Activated CD4-positive, alpha-beta T cell treated with anti-CD3 and anti-CD28 coated beads, Interleukin-2, amount 10 ng/mL, durations not matched to agents 7 days and 5 days (primary cell): ENCODE measurements around the gene LMBRD1. TPM values are rescaled to one million over a fixed set of nuclear protein-coding genes. Genes with fewer than 3 reads are reported as not detected.
"Not testable (repeated sequence)": the region's sequence is repeated elsewhere in the genome, so short reads cannot be mapped to it uniquely, and the experiment has no call there.

ENCODE experiments used
- CTCF ChIA-PET: fragments of 350-600 bp; sonication (Branson Sonifier 250); formaldehyde crosslinking; loops from one replicate; lab custom pipeline; 2021; ENCODE audit warnings: antibody characterized with exemption; lab: Charles Lee
- POLR2A ChIA-PET: fragments of 350-600 bp; sonication (Branson Sonifier 250); formaldehyde crosslinking; loops from one replicate; lab custom pipeline; 2021; ENCODE audit warnings: antibody characterized with exemption; lab: Charles Lee
- DNase-seq: peaks from one replicate; pipeline ENCODE4 v3.0.0-alpha.2; 2020
- H3K27ac Mint-ChIP-seq: one replicate; pipeline ENCODE4 v1.8.0; 2021; ENCODE audit warnings: mild to moderate bottlenecking, moderate library complexity, mixed read lengths
- H3K27me3 Mint-ChIP-seq: one replicate; pipeline ENCODE4 v1.8.0; 2021; ENCODE audit warnings: mixed read lengths
- H3K36me3 Mint-ChIP-seq: one replicate; pipeline ENCODE4 v1.8.0; 2021; ENCODE audit warnings: low read depth, mixed read lengths
- H3K4me1 Mint-ChIP-seq: one replicate; pipeline ENCODE4 v1.8.0; 2021; ENCODE audit warnings: mixed read lengths
- H3K4me3 Mint-ChIP-seq: one replicate; pipeline ENCODE4 v1.8.0; 2021; ENCODE audit warnings: mild to moderate bottlenecking, moderate library complexity, mixed read lengths
- H3K9me3 Mint-ChIP-seq: one replicate; pipeline ENCODE4 v1.8.0; 2021; ENCODE audit warnings: mixed read lengths
- total RNA-seq, 2 experiments: library from RNA; stranded (reverse); gene quantifications; one replicate each; pipeline ENCODE4 v1.2.3, GENCODE V29; 2021

The LMBRD1 gene
- total RNA-seq, 2 experiments from 2014 or later = 23.5 to 30.5 TPM

GRCh38 chr6:69706724-69707123, 90.1 kb downstream of the LMBRD1 start:
- no peak for DNase-seq
- Mint-ChIP-seq H3K4me3 (no peak overlapping the region), H3K4me1 (no peaks in the 10 kb centered on the region), H3K27me3 (no peaks in the 10 kb centered on the region), H3K36me3 (peaks cover 19% of the 10 kb centered on the region), H3K9me3 (no peaks in the 10 kb centered on the region), H3K27ac (no peak overlapping the region)
- CTCF ChIA-PET = no interaction called here
- POLR2A ChIA-PET = no interaction called here

- ChIA-PET POLR2A (no interaction called here), CTCF (no interaction called here)
- Mint-ChIP-seq H3K4me3 (no peak overlapping the region), H3K36me3 (peaks cover 21% of the 10 kb centered on the region), H3K27me3 (no peaks in the 10 kb centered on the region), H3K9me3 (no peaks in the 10 kb centered on the region), H3K4me1 (no peaks in the 10 kb centered on the region), H3K27ac (no peak overlapping the region)
- no peak for DNase-seq
Measured at GRCh38 chr6:69705954-69706353, 90.9 kb downstream of the LMBRD1 start.

GRCh38 chr6:69704916-69705315, 91.9 kb downstream of the LMBRD1 start:
- CTCF ChIA-PET = interaction anchor here (1.9 kb wide), 1 partner anchor 92 kb away, joined by 4 read pairs; the partner anchor contains the start of gene LMBRD1
- POLR2A ChIA-PET = no interaction called here

GRCh38 chr6:69699655-69700054, 97.2 kb downstream of the LMBRD1 start:
- no peaks in the 10 kb centered on the region for H3K9me3 Mint-ChIP-seq
- H3K36me3 Mint-ChIP-seq = peaks cover 30% of the 10 kb centered on the region
- peaks cover 5% of the 10 kb centered on the region for H3K4me1 Mint-ChIP-seq
- DNase-seq = no peak
- ChIA-PET POLR2A (no interaction called here), CTCF (interaction anchor here (0.6 to 0.9 kb wide), 2 partner anchors 13 to 72 kb away, joined by 3 to 4 read pairs; no protein-coding TSS in a partner anchor)
- no peak overlapping the region for H3K27ac Mint-ChIP-seq
- no peak overlapping the region for H3K4me3 Mint-ChIP-seq
- H3K27me3 Mint-ChIP-seq = no peaks in the 10 kb centered on the region

More at GRCh38 chr6:69704916-69705315, 91.9 kb downstream of the LMBRD1 start:
- Mint-ChIP-seq H3K27me3 (no peaks in the 10 kb centered on the region), H3K9me3 (no peaks in the 10 kb centered on the region), H3K27ac (no peak overlapping the region), H3K4me3 (no peak overlapping the region), H3K4me1 (no peaks in the 10 kb centered on the region), H3K36me3 (peaks cover 21% of the 10 kb centered on the region)
- no peak for DNase-seq

DNA sequence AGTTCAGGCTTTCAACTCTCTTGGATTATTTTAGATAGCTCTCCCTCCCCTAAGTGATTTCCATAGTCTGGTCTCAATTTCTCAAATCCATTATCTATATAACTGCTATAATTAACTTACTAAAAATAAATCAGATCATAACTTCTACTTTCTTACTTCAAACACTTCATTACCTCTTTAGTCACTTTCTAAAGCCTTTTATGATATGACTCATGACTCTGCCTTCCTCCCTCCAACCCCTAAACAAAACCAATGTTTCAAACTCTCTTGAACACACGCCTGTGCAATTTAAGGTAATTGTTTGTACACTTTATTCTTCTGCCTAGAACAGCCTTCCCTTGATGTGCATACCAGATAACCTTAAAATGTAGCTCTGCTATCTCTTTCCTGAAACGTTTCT, 100.5 kb downstream of the LMBRD1 start:
- ChIA-PET CTCF (interaction anchor here (1.2 kb wide), 1 partner anchor 100 kb away, joined by 3 read pairs; the partner anchor contains the start of gene LMBRD1), POLR2A (no interaction called here)
- H3K27ac Mint-ChIP-seq = no peak overlapping the region

DNA sequence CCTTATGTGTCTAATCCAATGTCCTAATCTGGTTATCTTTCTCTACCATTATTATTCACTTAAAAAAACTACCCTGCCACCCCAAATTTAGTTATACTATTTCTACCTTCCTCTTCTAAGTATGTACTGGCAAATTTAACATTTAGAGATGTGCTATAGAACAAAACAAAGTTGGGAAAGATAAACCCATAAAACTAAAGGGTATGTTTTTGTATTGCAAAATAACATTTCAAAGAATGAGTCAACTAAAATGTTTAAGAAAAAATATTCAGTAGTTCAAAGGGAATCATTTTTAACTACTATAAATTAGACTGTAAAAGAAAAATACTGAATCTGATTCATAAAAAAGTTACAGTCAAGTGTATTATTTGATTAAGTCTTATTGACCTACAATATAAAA, 103.0 kb downstream of the LMBRD1 start:
- DNase-seq = no peak
- POLR2A ChIA-PET = no interaction called here
- H3K27ac Mint-ChIP-seq = no peak overlapping the region

More for the DNA sequence above, 100.5 kb downstream of the LMBRD1 start:
- DNase-seq = no peak
- no peaks in the 10 kb centered on the region for H3K9me3 Mint-ChIP-seq
- H3K4me3 Mint-ChIP-seq = no peak overlapping the region
- H3K36me3 Mint-ChIP-seq = peaks cover 30% of the 10 kb centered on the region
- H3K4me1 Mint-ChIP-seq = peaks cover 5% of the 10 kb centered on the region
- H3K27me3 Mint-ChIP-seq = no peaks in the 10 kb centered on the region

DNA sequence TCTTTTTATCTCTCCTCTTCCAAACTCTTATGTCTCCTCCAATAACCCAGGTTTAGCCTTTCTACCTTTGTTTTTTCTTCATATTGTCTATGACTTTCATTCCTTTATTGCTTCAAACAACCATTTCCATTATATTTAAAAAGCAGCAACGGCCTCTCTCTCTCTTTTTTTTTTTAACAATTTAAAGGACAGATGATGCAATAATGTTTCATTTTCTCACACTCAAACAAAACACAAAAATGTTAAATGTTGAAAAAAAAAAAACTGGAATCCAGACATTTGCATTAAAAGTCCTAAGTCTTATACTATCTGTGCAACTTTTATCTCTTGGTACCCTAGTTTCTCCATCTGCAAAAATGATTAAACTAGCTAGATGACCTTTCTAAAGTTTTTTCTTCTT, 105.8 kb downstream of the LMBRD1 start:
- ChIA-PET POLR2A (no interaction called here), CTCF (no interaction called here)
- Mint-ChIP-seq H3K27me3 (no peaks in the 10 kb centered on the region), H3K9me3 (no peaks in the 10 kb centered on the region), H3K4me3 (no peak overlapping the region), H3K27ac (no peak overlapping the region), H3K36me3 (peaks cover 16% of the 10 kb centered on the region), H3K4me1 (no peaks in the 10 kb centered on the region)
- DNase-seq = no peak

More for the DNA sequence above, 103.0 kb downstream of the LMBRD1 start:
- Mint-ChIP-seq H3K36me3 (peaks cover 34% of the 10 kb centered on the region), H3K4me1 (peaks cover 5% of the 10 kb centered on the region), H3K27me3 (no peaks in the 10 kb centered on the region), H3K9me3 (no peaks in the 10 kb centered on the region), H3K4me3 (no peak overlapping the region)
- CTCF ChIA-PET = no interaction called here

DNA sequence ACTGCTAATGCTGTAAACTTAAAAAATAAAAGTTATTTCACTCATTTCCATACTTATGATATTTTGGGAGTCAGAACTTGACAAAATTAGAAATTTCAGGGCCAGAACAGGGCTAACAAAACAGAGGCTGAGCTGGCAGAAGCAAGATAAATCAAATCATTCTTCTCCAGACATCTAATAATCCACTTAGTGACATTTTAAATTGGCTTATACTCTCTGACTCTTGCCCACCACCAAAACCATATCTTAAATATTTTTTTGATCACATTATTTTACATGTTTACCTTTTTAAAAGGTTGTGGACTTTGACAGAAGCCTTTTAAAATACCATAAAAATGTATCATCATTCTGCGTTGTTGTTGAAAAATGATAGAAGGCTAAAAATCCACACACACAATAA, 116.5 kb downstream of the LMBRD1 start:
- CTCF ChIA-PET = no interaction called here
- DNase-seq = no peak
- H3K4me1 Mint-ChIP-seq = no peaks in the 10 kb centered on the region

DNA sequence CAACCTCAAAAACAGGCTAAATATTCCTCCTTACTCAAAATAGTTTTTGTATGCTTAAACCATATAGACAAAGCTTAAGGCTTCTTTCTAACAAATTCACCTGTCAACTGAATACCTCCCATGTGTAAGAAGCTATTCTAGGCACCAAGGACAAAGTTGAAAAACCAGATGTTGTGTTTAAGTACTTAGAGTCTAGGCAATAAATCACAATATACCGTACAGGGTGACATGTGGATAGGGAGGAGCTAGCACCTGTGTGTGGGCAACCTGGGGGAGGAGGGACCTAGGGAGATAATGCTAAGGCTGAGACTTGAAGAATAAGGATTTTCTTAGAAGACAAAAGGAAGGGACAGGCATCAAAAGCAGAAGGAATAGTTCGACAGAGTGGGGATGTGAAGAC, 123.5 kb downstream of the LMBRD1 start:
- no peak overlapping the region for H3K4me3 Mint-ChIP-seq
- no peaks in the 10 kb centered on the region for H3K9me3 Mint-ChIP-seq
- ChIA-PET POLR2A (no interaction called here), CTCF (no interaction called here)
- H3K36me3 Mint-ChIP-seq = peaks cover 39% of the 10 kb centered on the region
- no peak for DNase-seq
- H3K27ac Mint-ChIP-seq = no peak overlapping the region
- H3K27me3 Mint-ChIP-seq = no peaks in the 10 kb centered on the region
- H3K4me1 Mint-ChIP-seq = no peaks in the 10 kb centered on the region

More for the DNA sequence above, 116.5 kb downstream of the LMBRD1 start:
- no peaks in the 10 kb centered on the region for H3K9me3 Mint-ChIP-seq
- POLR2A ChIA-PET = no interaction called here
- H3K36me3 Mint-ChIP-seq = peaks cover 12% of the 10 kb centered on the region
- H3K27ac Mint-ChIP-seq = no peak overlapping the region
- no peak overlapping the region for H3K4me3 Mint-ChIP-seq
- no peaks in the 10 kb centered on the region for H3K27me3 Mint-ChIP-seq

DNA sequence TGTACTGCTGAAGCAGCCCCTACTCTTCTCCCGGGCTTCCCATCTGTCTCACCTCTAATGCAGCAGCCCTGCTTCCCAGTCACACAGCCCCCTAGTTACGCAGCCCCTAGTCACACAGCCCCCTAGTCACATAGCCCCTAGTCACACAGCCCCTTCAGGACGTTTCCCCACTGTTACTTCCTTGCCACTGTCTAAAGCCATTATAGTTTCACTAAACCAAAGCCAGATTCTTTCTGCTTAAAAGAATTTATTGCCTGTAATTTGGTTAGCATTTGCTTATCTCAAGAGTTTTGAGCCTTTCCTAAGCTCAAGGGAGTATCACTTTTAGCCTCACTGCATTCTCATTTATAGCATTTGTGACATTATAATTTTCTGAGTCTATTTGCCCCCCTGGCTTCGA, 127.9 kb downstream of the LMBRD1 start:
- Mint-ChIP-seq H3K27ac (no peak overlapping the region), H3K4me3 (no peak overlapping the region), H3K9me3 (no peaks in the 10 kb centered on the region), H3K36me3 (peaks cover 23% of the 10 kb centered on the region), H3K4me1 (no peaks in the 10 kb centered on the region), H3K27me3 (peaks cover 5% of the 10 kb centered on the region)
- DNase-seq = no peak
- POLR2A ChIA-PET = no interaction called here
- CTCF ChIA-PET = no interaction called here

GRCh38 chr6:69666779-69667178, 130.0 kb downstream of the LMBRD1 start:
- H3K36me3 Mint-ChIP-seq, H3K9me3 Mint-ChIP-seq, CTCF ChIA-PET, H3K4me1 Mint-ChIP-seq, POLR2A ChIA-PET, H3K27ac Mint-ChIP-seq, H3K4me3 Mint-ChIP-seq, DNase-seq: not testable (repeated sequence)
- H3K27me3 Mint-ChIP-seq = peaks cover 11% of the 10 kb centered on the region

GRCh38 chr6:69665437-69665836, 131.4 kb downstream of the LMBRD1 start:
- H3K27me3 Mint-ChIP-seq = peaks cover 15% of the 10 kb centered on the region
- H3K9me3 Mint-ChIP-seq = no peaks in the 10 kb centered on the region
- no peak overlapping the region for H3K4me3 Mint-ChIP-seq
- peaks cover 4% of the 10 kb centered on the region for H3K36me3 Mint-ChIP-seq
- H3K27ac Mint-ChIP-seq = no peak overlapping the region
- POLR2A ChIA-PET = no interaction called here
- H3K4me1 Mint-ChIP-seq = no peaks in the 10 kb centered on the region
- CTCF ChIA-PET = interaction anchor here (0.6 kb wide), 1 partner anchor 1285 kb away, joined by 3 read pairs; no protein-coding TSS in a partner anchor
- no peak for DNase-seq

GRCh38 chr6:69664551-69664950, 132.3 kb downstream of the LMBRD1 start:
- ChIA-PET POLR2A (no interaction called here), CTCF (interaction anchor here (1.4 kb wide), 1 partner anchor 19 kb away, joined by 3 read pairs; no protein-coding TSS in a partner anchor)
- DNase-seq = no peak
- Mint-ChIP-seq H3K36me3 (no peaks in the 10 kb centered on the region), H3K27me3 (peaks cover 17% of the 10 kb centered on the region), H3K4me1 (no peaks in the 10 kb centered on the region), H3K9me3 (no peaks in the 10 kb centered on the region), H3K4me3 (no peak overlapping the region), H3K27ac (no peak overlapping the region)

- CTCF ChIA-PET = interaction anchor here (1.4 kb wide), 1 partner anchor 20 kb away, joined by 3 read pairs; no protein-coding TSS in a partner anchor
Measured at GRCh38 chr6:69663215-69663614, 133.6 kb downstream of the LMBRD1 start.

More at GRCh38 chr6:69663215-69663614, 133.6 kb downstream of the LMBRD1 start:
- DNase-seq = no peak
- Mint-ChIP-seq H3K27me3 (peaks cover 23% of the 10 kb centered on the region), H3K9me3 (peaks cover 8% of the 10 kb centered on the region), H3K36me3 (no peaks in the 10 kb centered on the region), H3K4me3 (no peak overlapping the region), H3K27ac (no peak overlapping the region), H3K4me1 (no peaks in the 10 kb centered on the region)
- POLR2A ChIA-PET = no interaction called here
